Activated CD4-positive, alpha-beta T cell treated with anti-CD3 and anti-CD28 coated beads, Interleukin-2, Interleukin-4, amounts not matched to agents 100 ng/mL and 50 ng/mL, durations not matched to agents 16 hours and 8 hours (primary cell): ENCODE data around the gene RHOT1.
"Not testable (repeated sequence)": the region's sequence is repeated elsewhere in the genome, so short reads cannot be mapped to it uniquely, and the experiment has no call there.

ENCODE experiments used
- DNase-seq: peaks from one replicate; pipeline ENCODE4 v3.0.0-alpha.2; 2020; ENCODE audit warnings: low spot score

RHOT1 gene

GRCh38 chr17:32159586-32160438 is 17.5 kb downstream of the RHOT1 start:
- DNase-seq = no peak

- DNase-seq = no peak
Measured at GRCh38 chr17:32160526-32160925, 18.2 kb downstream of the RHOT1 start.

GRCh38 chr17:32161029-32161428 is 18.7 kb downstream of the RHOT1 start:
- no peak for DNase-seq

GRCh38 chr17:32161506-32162365 is 19.4 kb downstream of the RHOT1 start:
- no peak for DNase-seq

GRCh38 chr17:32174889-32175288 is 32.6 kb downstream of the RHOT1 start:
- DNase-seq = no peak

- DNase-seq = not testable (repeated sequence)
Measured at GRCh38 chr17:32178679-32179078, 36.4 kb downstream of the RHOT1 start.

- not testable (repeated sequence) for DNase-seq
Measured at GRCh38 chr17:32179103-32179502, 36.8 kb downstream of the RHOT1 start.

GRCh38 chr17:32179526-32179925 is 37.2 kb downstream of the RHOT1 start:
- DNase-seq = not testable (repeated sequence)

GRCh38 chr17:32180262-32180661 is 38.0 kb downstream of the RHOT1 start:
- not testable (repeated sequence) for DNase-seq

GRCh38 chr17:32185875-32186274 is 43.6 kb downstream of the RHOT1 start:
- no peak for DNase-seq

GRCh38 chr17:32187271-32187670 is 45.0 kb downstream of the RHOT1 start:
- DNase-seq = no peak

- no peak for DNase-seq
Measured at GRCh38 chr17:32189343-32189742, 47.0 kb downstream of the RHOT1 start.

GRCh38 chr17:32191306-32191705 is 49.0 kb downstream of the RHOT1 start:
- DNase-seq = no peak

- no peak for DNase-seq
Measured at GRCh38 chr17:32192379-32192778, 50.1 kb downstream of the RHOT1 start.

GRCh38 chr17:32197987-32198386 is 55.7 kb downstream of the RHOT1 start:
- DNase-seq = no peak

GRCh38 chr17:32206861-32207260 is 64.6 kb downstream of the RHOT1 start:
- DNase-seq = no peak

- DNase-seq = no peak
Measured at GRCh38 chr17:32208436-32208835, 66.1 kb downstream of the RHOT1 start.

GRCh38 chr17:32209608-32210007 is 67.3 kb downstream of the RHOT1 start:
- no peak for DNase-seq

- no peak for DNase-seq
Measured at GRCh38 chr17:32211671-32212070, 69.4 kb downstream of the RHOT1 start.

- DNase-seq = no peak
Measured at GRCh38 chr17:32215696-32216095, 73.4 kb downstream of the RHOT1 start.

- no peak for DNase-seq
Measured at GRCh38 chr17:32222621-32223020, 80.3 kb downstream of the RHOT1 start.

GRCh38 chr17:32223703-32224102 is 81.4 kb downstream of the RHOT1 start:
- DNase-seq = no peak

GRCh38 chr17:32226886-32227285 is 84.6 kb downstream of the RHOT1 start:
- DNase-seq = no peak
